ENCODE data around the gene UBP1.
A peak's percentile ranks its signal among the peaks of the same experiment; 100 is the strongest.
"Not testable (repeated sequence)": the region's sequence is repeated elsewhere in the genome, so short reads cannot be mapped to it uniquely, and the experiment has no call there.

UBP1 gene

GRCh38 chr3:33440328-33441224, at the start of gene UBP1:
UBP1 (minus strand) TSS chr3:33440405; CDS start chr3:33439848, 557 bp downstream.
- peak; percentile 100 for DNase-seq (ENCODE audit: low read depth in 2 of 2)

GRCh38 chr3:33488683-33489082, 48.5 kb upstream of the UBP1 start:
- DNase-seq (ENCODE audit: low read depth in 2 of 2): no peak

DNA sequence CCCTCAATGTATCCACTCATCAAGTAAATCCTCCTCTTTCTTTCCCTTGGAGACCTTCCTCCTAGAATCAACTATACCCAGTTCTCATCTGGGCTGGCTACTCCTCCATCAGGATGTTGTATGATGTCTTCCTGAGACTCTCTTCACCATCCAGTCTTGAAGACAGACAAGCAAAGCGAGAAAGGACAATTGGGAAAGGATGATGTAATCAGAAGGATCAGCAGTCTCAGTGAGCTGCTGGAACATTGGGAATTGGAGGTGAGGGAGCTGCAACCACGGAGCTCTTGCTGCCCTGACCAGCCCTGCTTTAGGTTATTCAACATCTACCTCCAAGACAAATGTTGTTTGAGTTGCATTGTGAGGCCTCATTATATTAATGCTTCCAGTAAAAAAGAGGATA, 48.0 kb upstream of the UBP1 start:
- no peak for DNase-seq (ENCODE audit: low read depth in 2 of 2)

GRCh38 chr3:33482111-33482521, 41.9 kb upstream of the UBP1 start:
- DNase-seq (ENCODE audit: low read depth in 2 of 2): peak; percentile 37 to 43

DNA sequence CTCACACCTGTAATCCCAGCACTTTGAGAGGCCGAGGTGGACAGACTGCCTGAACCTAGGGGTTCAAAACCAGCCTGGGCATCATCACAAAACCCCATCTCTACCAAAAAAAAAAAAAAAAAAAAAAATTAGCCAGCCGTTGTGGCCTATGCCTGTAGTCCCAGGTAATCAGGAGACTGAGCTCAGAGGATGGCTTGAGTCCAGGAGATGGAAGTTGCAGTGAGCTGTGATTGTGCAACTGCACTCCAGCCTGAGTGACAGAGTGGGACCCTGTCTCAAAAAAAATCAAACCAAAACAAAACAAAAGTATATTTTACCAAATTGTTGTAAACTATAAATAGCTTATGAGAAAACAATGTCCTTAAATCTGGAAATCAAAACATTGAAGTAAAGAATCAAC, 34.7 kb upstream of the UBP1 start:
- no peak for DNase-seq (ENCODE audit: low read depth in 2 of 2)

- no peak for DNase-seq (ENCODE audit: low read depth in 2 of 2)
These were observed 33.6 kb upstream of the UBP1 start for GRCh38 chr3:33473813-33474212.

DNA sequence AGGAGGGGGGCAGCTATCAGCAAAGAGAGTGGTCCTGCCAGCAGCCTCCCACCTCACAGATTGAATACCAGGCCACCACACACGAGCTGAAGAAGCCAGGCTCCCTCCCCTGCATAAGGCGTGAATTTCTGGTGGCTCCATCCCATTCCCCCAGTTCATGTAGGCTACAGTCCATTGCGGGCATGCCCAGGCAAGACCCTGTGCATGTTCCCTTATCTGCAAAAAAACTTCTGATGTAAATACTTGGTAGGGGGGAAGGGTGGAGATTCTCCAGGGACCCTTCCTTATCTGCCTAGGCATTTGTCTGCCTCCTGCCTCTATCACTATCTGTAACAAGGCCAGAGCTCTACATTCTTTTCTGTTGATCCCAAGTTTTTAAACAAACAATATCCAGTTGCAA, 27.6 kb upstream of the UBP1 start:
- no peak for DNase-seq (ENCODE audit: low read depth in 2 of 2)

DNA sequence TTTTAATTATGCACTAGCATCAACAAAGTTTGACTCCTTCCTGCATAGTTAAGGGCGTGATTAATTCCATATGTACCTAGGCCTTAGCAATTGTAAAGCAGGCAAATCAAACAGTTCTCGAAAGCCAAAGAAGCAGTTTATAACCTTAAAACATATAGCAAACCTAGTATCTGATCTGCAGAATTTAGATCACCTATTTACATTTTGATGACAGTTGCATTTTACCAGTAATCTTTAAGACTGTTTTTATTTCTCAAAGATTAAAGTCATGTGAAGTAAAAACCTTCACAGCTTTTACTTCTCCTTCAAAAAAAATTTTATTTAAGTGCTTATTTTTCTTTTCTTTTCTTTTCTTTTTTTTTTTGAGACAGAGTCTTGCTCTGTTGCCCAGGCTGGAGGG, 20.9 kb upstream of the UBP1 start:
- no peak for DNase-seq (ENCODE audit: low read depth in 2 of 2)

DNA sequence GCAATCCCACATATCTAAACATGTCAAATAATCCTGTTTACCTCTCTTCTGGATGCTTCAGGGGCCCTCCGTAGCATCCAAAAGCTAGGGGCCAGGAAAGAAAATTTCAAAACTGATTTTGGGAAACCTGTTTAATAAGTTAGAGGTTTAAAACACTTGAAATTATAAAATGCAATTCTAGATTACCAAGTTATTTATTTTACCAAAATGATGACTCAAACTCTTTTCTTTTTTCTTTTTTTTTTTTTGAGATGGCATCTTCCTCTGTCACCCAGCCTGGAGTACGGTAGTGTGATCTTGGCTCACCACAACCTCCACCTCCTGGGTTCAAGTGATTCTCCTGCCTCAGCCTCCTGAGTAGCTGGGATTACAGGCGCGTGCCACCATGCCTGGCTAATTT, 19.4 kb upstream of the UBP1 start:
- DNase-seq (ENCODE audit: low read depth in 2 of 2): not testable (repeated sequence)

- no peak for DNase-seq (ENCODE audit: low read depth in 2 of 2)
These were observed 18.2 kb upstream of the UBP1 start for GRCh38 chr3:33458446-33458845.

DNA sequence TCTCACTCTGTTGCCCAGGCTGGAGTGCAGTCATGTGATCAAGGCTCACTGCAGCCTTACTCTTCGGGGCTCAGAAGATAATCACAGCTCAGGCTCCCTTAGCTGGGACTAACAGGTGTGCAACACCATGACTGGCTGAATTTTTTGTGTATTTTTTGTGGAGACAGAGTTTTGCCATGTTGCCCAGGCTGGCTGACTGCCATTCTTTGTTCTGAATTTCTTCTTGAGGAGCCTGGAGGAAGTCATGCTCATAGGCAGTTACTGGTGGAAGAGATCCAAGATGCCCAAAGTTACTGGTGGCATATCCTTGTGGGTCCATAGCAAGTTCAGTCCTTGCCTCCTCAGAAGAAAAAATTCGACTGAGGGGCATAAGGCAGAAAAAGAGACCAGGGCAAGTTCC, 16.6 kb upstream of the UBP1 start:
- DNase-seq (ENCODE audit: low read depth in 2 of 2): no peak

DNA sequence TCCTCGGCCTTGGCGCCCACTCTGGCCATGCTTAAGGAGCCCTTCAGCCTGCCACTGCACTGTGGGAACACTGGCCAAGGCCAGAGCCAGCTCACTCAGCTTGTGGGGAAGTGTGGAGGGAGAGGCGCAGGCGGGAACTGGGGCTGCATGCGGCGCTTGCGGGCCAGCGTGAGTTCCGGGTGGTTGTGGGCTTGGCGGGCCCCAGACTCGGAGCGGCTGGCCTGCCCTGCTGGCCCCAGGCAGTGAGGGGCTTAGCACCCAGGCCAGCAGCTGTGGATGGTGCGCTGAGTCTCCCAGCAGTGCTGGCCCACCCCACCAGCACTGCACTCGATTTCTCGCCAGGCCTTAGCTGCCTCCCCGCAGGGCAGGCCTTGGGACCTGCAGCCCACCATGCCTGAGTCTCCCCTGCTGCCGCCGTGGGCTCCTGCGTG, 13.1 kb upstream of the UBP1 start:
- DNase-seq (ENCODE audit: low read depth in 2 of 2): no peak

DNA sequence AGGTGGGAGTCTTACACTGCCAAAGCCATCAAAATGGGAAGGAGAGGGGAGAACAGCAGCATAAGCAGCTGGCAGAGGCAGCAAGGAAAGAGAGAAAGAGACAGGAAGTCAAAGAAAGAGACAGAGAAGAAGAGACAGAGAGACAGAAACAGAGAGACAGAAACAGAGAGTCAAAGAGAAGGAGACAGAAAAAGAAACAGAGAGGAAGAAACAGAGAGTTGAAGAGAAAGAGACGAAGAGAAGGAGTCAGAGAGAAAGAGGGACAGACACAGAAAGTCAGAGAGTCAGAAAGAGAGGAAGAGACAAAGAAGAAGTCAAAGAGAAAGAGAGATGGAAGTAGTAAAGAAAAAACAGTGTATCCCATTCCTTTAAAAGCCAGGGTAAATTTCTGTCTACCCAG, 11.8 kb upstream of the UBP1 start:
- DNase-seq (ENCODE audit: low read depth in 2 of 2): not testable (repeated sequence)

GRCh38 chr3:33447958-33448357, 7.8 kb upstream of the UBP1 start:
- no peak for DNase-seq (ENCODE audit: low read depth in 2 of 2)

DNA sequence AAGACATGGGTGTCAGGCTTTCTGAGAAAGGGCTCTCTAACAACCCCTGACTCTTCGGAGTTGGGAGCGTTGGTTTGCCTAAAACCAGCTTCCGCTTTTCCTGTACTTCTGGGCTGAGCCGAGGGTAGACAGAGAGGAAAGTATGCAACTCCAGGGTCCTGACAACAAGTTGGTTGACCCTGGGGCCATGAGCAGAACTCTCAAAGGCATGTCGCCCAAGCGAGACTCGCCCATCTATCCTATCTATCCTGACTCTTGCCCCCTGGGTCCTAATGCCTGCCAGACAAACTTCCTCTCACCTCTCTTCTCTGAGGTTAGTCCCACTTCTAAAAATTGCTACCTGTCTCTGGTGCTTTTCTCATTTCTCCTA, 7.0 kb upstream of the UBP1 start:
- not testable (repeated sequence) for DNase-seq (ENCODE audit: low read depth in 2 of 2)

GRCh38 chr3:33442190-33442589, 2.0 kb upstream of the UBP1 start:
- DNase-seq (ENCODE audit: low read depth in 2 of 2): no peak

GRCh38 chr3:33441225-33441976, 1.2 kb upstream of the UBP1 start:
- no peak for DNase-seq (ENCODE audit: low read depth in 2 of 2)

DNA sequence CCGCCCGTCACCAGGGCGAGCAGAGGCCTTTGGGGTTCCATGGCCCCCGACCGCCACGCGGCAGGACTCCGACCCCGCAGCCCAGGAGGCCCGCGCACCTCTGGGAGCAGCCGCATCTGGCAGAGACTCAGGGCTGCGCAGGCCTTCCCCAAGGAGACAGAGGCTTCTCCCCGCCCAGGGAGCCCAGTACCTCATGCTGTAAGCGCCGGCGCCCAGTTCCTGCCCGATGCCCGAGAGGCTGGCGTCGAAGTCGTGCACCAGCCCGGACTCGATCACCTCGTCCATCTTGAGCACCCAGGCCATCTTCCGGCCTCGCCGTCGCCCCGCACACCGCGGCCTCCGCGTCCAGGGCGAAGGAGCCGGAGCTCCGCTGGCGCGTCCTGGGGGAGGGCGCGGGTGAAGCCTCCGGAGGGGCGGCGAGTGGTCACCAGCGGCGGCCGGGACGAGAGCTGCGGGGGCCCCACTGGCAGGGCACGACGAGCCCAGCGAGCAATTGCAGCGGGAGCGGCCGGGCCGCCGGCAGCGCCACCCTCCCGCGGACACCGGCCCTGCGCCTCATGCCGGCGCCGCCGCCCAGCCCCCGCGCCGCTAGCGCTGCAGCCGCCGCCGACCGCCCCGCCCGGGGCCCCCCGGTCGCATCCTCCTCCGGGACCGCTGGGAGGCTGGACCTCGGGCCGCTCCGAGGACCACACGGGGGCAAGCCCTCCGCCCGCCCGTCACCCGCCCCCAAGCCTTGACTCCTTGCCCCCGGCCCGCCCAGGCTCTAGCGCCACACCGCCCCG, 468 bp downstream of the UBP1 start:
- DNase-seq (ENCODE audit: low read depth in 2 of 2): no peak

DNA sequence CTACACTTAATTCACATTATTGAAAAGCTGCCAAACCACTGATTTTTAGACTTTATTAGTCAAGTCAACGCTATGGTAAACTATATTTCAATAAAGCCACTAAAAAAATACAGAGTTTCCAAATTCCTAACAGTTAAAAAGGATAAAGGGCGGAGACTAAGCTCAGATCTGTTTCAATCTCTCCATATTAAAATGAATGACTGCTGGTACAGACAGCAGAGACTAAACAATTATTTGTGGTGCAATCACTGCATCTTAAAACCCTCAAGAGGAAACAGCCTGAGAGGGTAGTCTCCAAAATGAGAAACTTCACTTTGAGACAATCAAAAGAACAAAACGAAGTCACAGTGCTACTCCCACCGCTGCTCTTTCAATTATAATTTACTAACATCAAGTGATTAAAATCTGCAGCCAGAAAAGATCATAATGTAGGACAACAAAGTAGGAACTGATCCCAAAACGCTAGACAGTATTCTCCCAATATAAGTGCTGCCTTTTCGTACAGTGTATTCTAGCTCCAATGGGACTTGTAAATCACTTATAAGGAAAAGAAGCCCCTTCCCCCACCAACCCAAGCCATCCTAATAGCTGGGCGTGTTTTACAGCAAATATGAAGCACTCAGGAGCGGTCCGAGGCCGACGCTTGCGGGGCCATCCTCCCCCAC, 1.2 kb downstream of the UBP1 start:
- DNase-seq (ENCODE audit: low read depth in 2 of 2): no peak

DNA sequence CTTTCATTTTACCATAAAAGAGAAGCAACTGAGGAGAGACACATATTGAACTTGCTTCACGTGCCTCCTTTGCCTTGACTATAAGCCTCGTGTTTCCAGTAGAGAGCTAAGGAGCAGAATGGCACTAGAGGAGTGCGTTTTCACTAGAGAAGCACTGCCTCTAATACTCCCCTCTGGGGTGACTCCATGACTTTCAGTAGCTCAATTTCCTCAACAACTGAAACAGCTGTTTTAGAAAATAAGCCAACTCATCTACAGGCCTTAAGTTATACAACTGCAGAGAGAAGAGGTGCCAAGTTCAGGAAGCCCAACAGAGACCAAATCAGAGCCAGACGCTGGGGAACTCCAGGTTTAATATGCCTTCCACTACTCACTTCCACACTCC, 1.9 kb downstream of the UBP1 start:
- no peak for DNase-seq (ENCODE audit: low read depth in 2 of 2)

DNA sequence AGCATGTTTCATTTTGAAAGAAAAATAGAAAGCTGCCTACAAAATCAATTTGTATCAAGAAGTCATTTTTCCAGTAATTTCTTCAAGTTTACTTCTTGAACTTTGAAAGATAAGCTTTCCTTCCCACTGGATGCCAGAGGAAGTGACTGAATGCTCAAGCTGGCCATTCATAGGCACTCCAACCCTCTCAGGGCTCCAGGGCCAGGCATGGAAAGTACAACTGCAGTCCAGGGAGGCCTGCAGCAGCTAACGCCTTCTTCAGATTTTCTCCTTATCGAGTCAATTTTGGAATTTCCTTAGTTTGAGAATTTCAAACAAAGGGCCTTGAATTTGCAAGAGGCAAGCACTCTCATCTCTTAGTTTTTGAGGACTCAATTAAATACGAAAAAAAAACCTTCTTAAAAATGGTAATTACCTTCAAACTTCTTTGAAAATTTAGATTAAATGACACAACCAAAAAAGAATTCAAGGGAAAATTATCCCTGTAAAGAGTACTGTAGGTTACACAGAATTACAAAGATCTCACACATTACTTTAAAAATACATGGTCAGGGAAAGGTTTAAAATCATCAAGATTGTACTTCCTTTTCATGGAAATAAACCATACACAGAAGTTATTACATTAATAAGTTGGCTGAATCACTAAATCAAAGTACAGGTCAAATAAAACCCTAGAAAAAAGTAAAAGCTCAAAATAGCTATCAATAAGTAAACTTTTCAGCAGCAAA, 2.5 kb downstream of the UBP1 start:
- no peak for DNase-seq (ENCODE audit: low read depth in 2 of 2)
